ENCODE measurements around the gene IL19. TPM values are rescaled to one million over a fixed set of nuclear protein-coding genes. Genes with fewer than 3 reads are reported as not detected.

IL19 gene
- total RNA-seq, 1 donor from 2014 or later: not detected

GRCh38 chr1:206826394-206826793, 55.8 kb downstream of the IL19 start:
- no peaks in the 10 kb centered on the region for H3K9me3 ChIP-seq
- H3K4me3 ChIP-seq: no peak overlapping the region
- DNase-seq (no peak), ATAC-seq (no peak)
- no peak overlapping the region for H3K27ac ChIP-seq
- no peak for TF ChIP-seq CTCF (IDR thresholded peaks at IDR 0.05)
- H3K4me1 ChIP-seq: peaks cover 16% of the 10 kb centered on the region
- H3K27me3 ChIP-seq (ENCODE audit: low read depth): no peaks in the 10 kb centered on the region
- intact Hi-C loops (cut with DNase I): no loop called here
- H3K36me3 ChIP-seq: no peaks in the 10 kb centered on the region

GRCh38 chr1:206828061-206828460, 57.5 kb downstream of the IL19 start:
- DNase-seq: no peak
- intact Hi-C loops (cut with DNase I): no loop called here
- Histone ChIP-seq H3K27me3 (ENCODE audit: low read depth) (no peaks in the 10 kb centered on the region), H3K4me1 (peaks cover 27% of the 10 kb centered on the region), H3K9me3 (no peaks in the 10 kb centered on the region), H3K27ac (no peak overlapping the region), H3K4me3 (no peak overlapping the region), H3K36me3 (no peaks in the 10 kb centered on the region)
- no peak for TF ChIP-seq CTCF (IDR thresholded peaks at IDR 0.05)
- ATAC-seq: no peak

- H3K4me1 ChIP-seq: peaks cover 31% of the 10 kb centered on the region
- TF ChIP-seq CTCF (IDR thresholded peaks at IDR 0.05): no peak
- H3K36me3 ChIP-seq: no peaks in the 10 kb centered on the region
- H3K27ac ChIP-seq: no peak overlapping the region
- intact Hi-C loops (cut with DNase I): no loop called here
- DNase-seq: no peak
- no peak overlapping the region for H3K4me3 ChIP-seq
- no peaks in the 10 kb centered on the region for H3K9me3 ChIP-seq
- no peak for ATAC-seq
- H3K27me3 ChIP-seq (ENCODE audit: low read depth): no peaks in the 10 kb centered on the region
Observed at GRCh38 chr1:206828765-206829164, 58.2 kb downstream of the IL19 start.

- intact Hi-C loops (cut with DNase I): no loop called here
- H3K27ac ChIP-seq: no peak overlapping the region
- DNase-seq: no peak
Observed at GRCh38 chr1:206829282-206829681, 58.7 kb downstream of the IL19 start.

GRCh38 chr1:206829875-206830274, 59.3 kb downstream of the IL19 start:
- Histone ChIP-seq H3K36me3 (no peaks in the 10 kb centered on the region), H3K4me3 (no peak overlapping the region), H3K9me3 (no peaks in the 10 kb centered on the region), H3K27ac (no peak overlapping the region), H3K4me1 (peaks cover 33% of the 10 kb centered on the region), H3K27me3 (ENCODE audit: low read depth) (no peaks in the 10 kb centered on the region)
- intact Hi-C loops (cut with DNase I): no loop called here
- DNase-seq: no peak
- no peak for ATAC-seq
- TF ChIP-seq CTCF (IDR thresholded peaks at IDR 0.05): no peak

More at GRCh38 chr1:206829282-206829681, 58.7 kb downstream of the IL19 start:
- ATAC-seq: no peak
- Histone ChIP-seq H3K4me1 (peaks cover 32% of the 10 kb centered on the region), H3K4me3 (no peak overlapping the region), H3K36me3 (no peaks in the 10 kb centered on the region), H3K9me3 (no peaks in the 10 kb centered on the region), H3K27me3 (ENCODE audit: low read depth) (no peaks in the 10 kb centered on the region)
- TF ChIP-seq CTCF (IDR thresholded peaks at IDR 0.05): no peak

GRCh38 chr1:206831650-206832049, 61.1 kb downstream of the IL19 start:
- no peak overlapping the region for H3K27ac ChIP-seq
- no peaks in the 10 kb centered on the region for H3K27me3 ChIP-seq (ENCODE audit: low read depth)
- H3K4me3 ChIP-seq: no peak overlapping the region
- intact Hi-C loops (cut with DNase I): no loop called here
- peaks cover 33% of the 10 kb centered on the region for H3K4me1 ChIP-seq
- H3K36me3 ChIP-seq: no peaks in the 10 kb centered on the region
- H3K9me3 ChIP-seq: no peaks in the 10 kb centered on the region
- ATAC-seq (no peak), DNase-seq (no peak)
- TF ChIP-seq CTCF (IDR thresholded peaks at IDR 0.05): no peak

Measured in lower lobe of right lung (tissue), 2 donors.